HG02840 (cell line): ENCODE results near the gene UBE2R2.
"Not testable (repeated sequence)": the region's sequence is repeated elsewhere in the genome, so short reads cannot be mapped to it uniquely, and the experiment has no call there.

Experiments
- ATAC-seq: cut with Tn5 transposase; IDR thresholded peaks from one replicate; pipeline ENCODE4 v1.9.1; 2021; ENCODE audit warnings: mild to moderate bottlenecking, moderate library complexity, moderate number of reproducible peaks; ENCODE audit not compliant: unreplicated experiment, low FRiP score

Gene UBE2R2

DNA sequence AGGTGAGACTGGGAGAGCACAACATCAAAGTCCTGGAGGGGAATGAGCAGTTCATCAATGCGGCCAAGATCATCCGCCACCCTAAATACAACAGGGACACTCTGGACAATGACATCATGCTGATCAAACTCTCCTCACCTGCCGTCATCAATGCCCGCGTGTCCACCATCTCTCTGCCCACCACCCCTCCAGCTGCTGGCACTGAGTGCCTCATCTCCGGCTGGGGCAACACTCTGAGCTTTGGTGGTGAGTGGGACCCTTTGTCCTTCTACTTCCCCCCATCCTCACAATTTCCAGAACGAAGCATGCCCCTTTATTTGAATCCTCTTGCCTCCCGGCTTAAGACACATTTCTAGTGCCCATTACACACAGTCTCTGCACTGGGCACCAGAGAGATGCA, 19.1 kb upstream of the UBE2R2 start:
- no peak for ATAC-seq

GRCh38 chr9:33798545-33798944, 18.4 kb upstream of the UBE2R2 start:
- ATAC-seq: no peak

- no peak for ATAC-seq
Observed at GRCh38 chr9:33799928-33800704, 16.8 kb upstream of the UBE2R2 start.

DNA sequence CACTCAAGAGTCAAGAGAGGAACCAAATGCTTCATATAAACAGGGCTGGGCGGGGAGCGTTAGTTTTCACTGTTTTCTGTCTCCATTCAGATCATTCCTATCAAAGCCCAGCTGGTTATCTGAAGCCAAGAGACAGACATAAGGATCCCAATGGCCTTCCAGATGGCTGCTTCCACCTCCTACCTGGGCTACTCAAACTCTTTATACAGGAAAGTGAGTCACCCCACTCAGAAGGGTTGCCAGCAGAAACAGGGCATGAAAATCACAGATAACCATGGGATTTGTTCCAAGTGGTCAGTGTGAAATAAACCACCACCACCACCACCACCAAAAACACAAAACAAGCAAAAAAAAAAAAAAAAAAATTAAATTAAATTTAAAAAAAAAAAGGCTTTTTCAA, 16.1 kb upstream of the UBE2R2 start:
- ATAC-seq: no peak

DNA sequence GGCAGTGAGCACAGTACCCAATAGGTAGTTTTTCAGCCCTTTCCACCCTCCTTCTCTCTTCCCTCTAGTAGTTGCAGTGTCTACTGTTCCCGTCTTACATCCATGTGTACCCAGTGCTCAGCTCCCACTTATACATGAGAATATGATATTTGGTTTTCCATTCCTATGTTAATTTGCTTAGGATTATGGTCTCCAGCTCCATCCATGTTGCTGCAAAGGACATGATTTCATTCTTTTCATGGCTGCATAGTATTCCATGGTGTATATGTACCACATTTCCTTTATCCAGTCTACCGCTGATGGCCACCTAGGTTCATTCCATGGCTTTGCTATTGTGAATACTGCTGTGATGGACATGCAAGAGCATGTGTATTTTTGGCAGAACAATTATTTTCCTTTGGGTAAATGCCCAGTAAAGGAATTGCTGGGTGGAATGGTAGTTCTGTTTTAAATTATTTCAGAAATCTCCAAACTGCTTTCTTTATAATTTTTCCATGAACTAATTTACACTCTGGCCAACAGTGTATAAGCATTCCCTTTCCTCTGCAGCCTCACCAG, 14.9 kb upstream of the UBE2R2 start:
- ATAC-seq: not testable (repeated sequence)

GRCh38 chr9:33804196-33804595, 12.8 kb upstream of the UBE2R2 start:
- ATAC-seq: not testable (repeated sequence)

- ATAC-seq: not testable (repeated sequence)
Observed at GRCh38 chr9:33807156-33807555, 9.8 kb upstream of the UBE2R2 start.

DNA sequence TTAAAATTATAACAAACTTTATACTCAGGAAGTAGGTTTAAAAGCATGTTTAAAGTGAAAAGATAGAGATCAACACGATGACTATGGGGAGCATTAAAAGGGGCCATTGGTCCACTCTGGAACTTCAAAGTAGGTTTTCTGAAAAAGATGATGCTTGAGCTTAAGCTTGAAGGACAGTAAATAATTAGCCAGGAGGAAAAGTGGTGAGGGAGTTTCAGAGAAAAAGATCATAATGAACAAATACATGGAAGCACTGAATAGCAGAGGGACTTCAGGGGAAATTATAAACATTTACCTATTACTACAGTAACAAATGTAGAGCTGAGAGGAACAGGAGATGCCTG, 8.0 kb upstream of the UBE2R2 start:
- ATAC-seq: not testable (repeated sequence)

DNA sequence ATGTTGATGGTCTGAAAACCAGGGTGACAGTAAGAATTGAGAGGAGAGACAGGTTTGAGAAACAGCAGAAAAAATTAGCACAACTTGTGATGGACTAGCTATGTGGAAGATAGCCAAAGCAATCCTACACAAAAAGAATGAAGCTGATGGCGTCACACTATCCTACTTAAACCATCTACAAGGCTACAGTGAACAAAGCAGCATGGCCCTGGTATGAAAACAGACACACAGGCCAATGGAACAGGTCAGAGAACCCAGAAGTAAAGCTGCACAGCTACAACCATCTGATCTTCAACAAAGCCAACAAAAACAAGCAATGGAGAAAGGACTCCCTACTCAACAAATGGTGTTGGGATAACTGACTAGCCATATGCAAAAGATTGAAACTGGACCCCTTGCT, 7.5 kb upstream of the UBE2R2 start:
- no peak for ATAC-seq

- ATAC-seq: no peak
Observed at GRCh38 chr9:33813712-33814641, 3.0 kb upstream of the UBE2R2 start.

- ATAC-seq: no peak
Observed at GRCh38 chr9:33815781-33816180, 1.2 kb upstream of the UBE2R2 start.

DNA sequence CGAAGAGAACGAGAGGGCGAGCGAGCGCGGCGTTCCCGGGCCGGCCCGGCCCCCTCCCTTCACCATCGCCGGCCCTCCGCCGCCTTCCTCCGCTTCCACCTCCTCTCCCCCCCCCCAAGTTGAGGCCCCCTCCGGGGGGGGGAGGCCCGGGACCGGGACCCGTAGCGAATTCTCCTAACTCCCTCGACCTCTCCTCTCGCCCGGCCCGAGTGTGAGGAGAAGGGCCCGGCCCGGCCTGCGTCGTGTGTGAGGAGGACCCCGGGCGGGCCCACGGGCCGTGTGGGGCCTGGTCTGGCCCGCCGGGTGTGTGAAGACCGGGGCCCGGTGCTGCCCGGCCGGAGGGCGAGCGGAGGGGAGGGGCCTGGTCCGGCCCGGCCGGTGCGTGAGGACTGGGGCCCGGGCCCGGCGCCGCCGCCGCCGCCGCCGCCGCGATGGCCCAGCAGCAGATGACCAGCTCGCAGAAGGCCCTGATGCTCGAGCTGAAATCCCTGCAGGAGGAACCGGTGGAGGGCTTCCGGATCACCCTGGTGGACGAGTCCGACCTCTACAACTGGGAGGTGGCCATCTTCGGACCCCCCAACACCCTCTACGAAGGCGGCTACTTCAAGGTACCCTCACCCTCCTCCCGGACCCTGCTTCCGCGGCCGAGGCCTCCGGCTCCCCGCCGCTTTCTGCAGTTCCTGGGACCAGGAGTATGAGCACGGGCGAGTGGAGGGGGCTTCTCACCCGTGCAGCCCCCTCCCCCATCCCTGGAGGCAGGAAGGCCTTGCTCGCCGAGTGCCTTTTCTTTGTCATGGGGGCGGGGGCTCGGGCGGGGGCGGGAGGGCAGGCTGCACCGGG, 587 bp downstream of the UBE2R2 start:
- ATAC-seq: peak; percentile 31

GRCh38 chr9:33818167-33818846, 1.3 kb downstream of the UBE2R2 start:
- ATAC-seq: no peak

- no peak for ATAC-seq
Observed at GRCh38 chr9:33818847-33819500, 2.0 kb downstream of the UBE2R2 start.

DNA sequence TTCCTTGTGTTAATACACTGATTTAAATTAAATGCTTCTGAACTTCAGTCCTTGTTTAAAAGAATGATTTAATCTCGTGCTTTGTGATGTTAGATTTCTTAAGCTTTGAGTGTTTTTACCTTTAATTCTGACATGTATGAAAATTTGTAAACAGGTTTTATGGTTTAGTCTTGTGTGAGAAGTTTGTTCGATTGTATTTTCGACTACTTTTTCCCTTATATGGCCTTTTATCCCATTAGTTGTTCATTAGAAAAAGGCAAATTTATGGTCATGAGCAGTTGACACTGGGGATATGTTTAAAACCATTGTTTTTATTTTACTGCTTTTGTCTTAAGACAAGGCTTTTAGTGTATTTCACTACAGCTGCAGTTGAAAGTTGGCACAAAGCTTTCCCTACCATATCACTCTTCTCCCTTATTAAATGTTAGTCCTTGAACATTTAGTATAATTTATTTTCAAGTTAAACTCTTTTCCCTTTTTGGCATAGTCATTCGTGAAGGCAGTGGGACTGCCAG, 3.3 kb downstream of the UBE2R2 start:
- no peak for ATAC-seq

- ATAC-seq: no peak
Observed at GRCh38 chr9:33823801-33824200, 6.8 kb downstream of the UBE2R2 start.

GRCh38 chr9:33827285-33827684, 10.3 kb downstream of the UBE2R2 start:
- ATAC-seq: not testable (repeated sequence)

GRCh38 chr9:33829641-33830230, 12.8 kb downstream of the UBE2R2 start:
- not testable (repeated sequence) for ATAC-seq
